ENCODE measurements around the gene DYSF.

- no peak for TF ChIP-seq CTCF (IDR thresholded peaks at IDR 0.05)
- no peak for TF ChIP-seq POLR2A (IDR thresholded peaks at IDR 0.05)
These were observed 263.6 kb downstream of the DYSF start for GRCh38 chr2:71716697-71717624.

Data from Peyer's patch (tissue), 4 donors.